BLaER1 (cell line): ENCODE measurements around the gene JADE2.
"Not testable (repeated sequence)": the region's sequence is repeated elsewhere in the genome, so short reads cannot be mapped to it uniquely, and the experiment has no call there.

Experiments
- H3K27ac ChIP-seq: shearing (Covaris generic); formaldehyde crosslinking; 2 replicates; pipeline ENCODE4 v1.8.1; 2022
- H3K27me3 ChIP-seq: shearing (Covaris generic); formaldehyde crosslinking; 2 replicates; pipeline ENCODE4 v1.8.1; 2022
- H3K36me3 ChIP-seq: shearing (Covaris generic); formaldehyde crosslinking; 2 replicates; pipeline ENCODE4 v1.8.1; 2022
- H3K4me1 ChIP-seq: shearing (Covaris generic); formaldehyde crosslinking; 2 replicates; pipeline ENCODE4 v1.8.1; 2022
- H3K4me2 ChIP-seq: shearing (Covaris generic); formaldehyde crosslinking; 2 replicates; pipeline ENCODE4 v1.8.1; 2022
- H3K4me3 ChIP-seq: shearing (Covaris generic); formaldehyde crosslinking; 2 replicates; pipeline ENCODE4 v1.8.1; 2022
- H3K9ac ChIP-seq: shearing (Covaris generic); formaldehyde crosslinking; 2 replicates; pipeline ENCODE4 v1.8.1; 2022
- H3K9me3 ChIP-seq: shearing (Covaris generic); formaldehyde crosslinking; 2 replicates; pipeline ENCODE4 v1.8.1; 2022
- H4K20me1 ChIP-seq: shearing (Covaris generic); formaldehyde crosslinking; 2 replicates; pipeline ENCODE4 v1.8.1; 2022
- Cebpa-rat ChIP-seq: shearing (Covaris generic); IDR thresholded peaks from 2 replicates; pipeline ENCODE4 v1.8.1; 2022

The JADE2 gene

GRCh38 chr5:134507452-134507851 lies 18.0 kb upstream of the JADE2 start:
- Histone ChIP-seq H3K4me3 (no peak overlapping the region), H3K4me2 (no peak overlapping the region), H3K27me3 (no peaks in the 10 kb centered on the region), H3K9me3 (no peaks in the 10 kb centered on the region), H3K27ac (no peak overlapping the region), H3K4me1 (peaks cover 48% of the 10 kb centered on the region), H3K36me3 (no peaks in the 10 kb centered on the region), H3K9ac (no peak overlapping the region), H4K20me1 (no peaks in the 10 kb centered on the region)
- no peak for TF ChIP-seq Cebpa-rat

- no peaks in the 10 kb centered on the region for H3K9me3 ChIP-seq
- no peak overlapping the region for H3K4me2 ChIP-seq
- H3K27me3 ChIP-seq = no peaks in the 10 kb centered on the region
- H3K36me3 ChIP-seq = no peaks in the 10 kb centered on the region
- H3K9ac ChIP-seq = no peak overlapping the region
- H3K4me1 ChIP-seq = peaks cover 39% of the 10 kb centered on the region
- H4K20me1 ChIP-seq = no peaks in the 10 kb centered on the region
- no peak overlapping the region for H3K4me3 ChIP-seq
- no peak overlapping the region for H3K27ac ChIP-seq
- TF ChIP-seq Cebpa-rat = no peak
Measured at GRCh38 chr5:134508521-134509195, 16.8 kb upstream of the JADE2 start.

- Histone ChIP-seq H3K36me3 (no peaks in the 10 kb centered on the region), H3K4me1 (peaks cover 37% of the 10 kb centered on the region), H3K4me2 (no peak overlapping the region)
Measured at GRCh38 chr5:134509308-134510040, 16.0 kb upstream of the JADE2 start.

GRCh38 chr5:134510970-134511795 lies 14.3 kb upstream of the JADE2 start:
- Histone ChIP-seq H3K4me2 (no peak overlapping the region), H3K27me3 (no peaks in the 10 kb centered on the region), H3K9me3 (no peaks in the 10 kb centered on the region), H3K36me3 (no peaks in the 10 kb centered on the region), H3K9ac (no peak overlapping the region), H3K4me3 (no peak overlapping the region), H3K4me1 (peaks cover 21% of the 10 kb centered on the region), H3K27ac (no peak overlapping the region), H4K20me1 (no peaks in the 10 kb centered on the region)
- no peak for TF ChIP-seq Cebpa-rat

More at GRCh38 chr5:134509308-134510040, 16.0 kb upstream of the JADE2 start:
- no peak for TF ChIP-seq Cebpa-rat
- H3K4me3 ChIP-seq = no peak overlapping the region
- no peaks in the 10 kb centered on the region for H3K9me3 ChIP-seq
- no peaks in the 10 kb centered on the region for H3K27me3 ChIP-seq
- no peak overlapping the region for H3K9ac ChIP-seq
- no peaks in the 10 kb centered on the region for H4K20me1 ChIP-seq
- no peak overlapping the region for H3K27ac ChIP-seq

GRCh38 chr5:134511796-134512660 lies 13.4 kb upstream of the JADE2 start:
- Histone ChIP-seq H3K36me3 (no peaks in the 10 kb centered on the region), H3K27ac (no peak overlapping the region), H4K20me1 (no peaks in the 10 kb centered on the region), H3K4me2 (no peak overlapping the region), H3K9ac (no peak overlapping the region), H3K9me3 (no peaks in the 10 kb centered on the region), H3K4me3 (no peak overlapping the region), H3K27me3 (no peaks in the 10 kb centered on the region), H3K4me1 (peaks cover 15% of the 10 kb centered on the region)
- TF ChIP-seq Cebpa-rat = no peak

GRCh38 chr5:134512661-134512999 lies 12.8 kb upstream of the JADE2 start:
- Histone ChIP-seq H3K4me2 (no peak overlapping the region), H3K27me3 (no peaks in the 10 kb centered on the region), H3K36me3 (no peaks in the 10 kb centered on the region), H3K9ac (no peak overlapping the region), H3K9me3 (no peaks in the 10 kb centered on the region), H3K4me3 (no peak overlapping the region), H3K27ac (no peak overlapping the region), H4K20me1 (no peaks in the 10 kb centered on the region), H3K4me1 (peaks cover 15% of the 10 kb centered on the region)
- TF ChIP-seq Cebpa-rat = no peak

GRCh38 chr5:134515801-134516200 lies 9.7 kb upstream of the JADE2 start:
- Histone ChIP-seq H3K4me1 (peaks cover 15% of the 10 kb centered on the region), H3K27me3 (no peaks in the 10 kb centered on the region), H3K27ac (no peak overlapping the region), H3K4me3 (no peak overlapping the region), H3K36me3 (no peaks in the 10 kb centered on the region), H3K9ac (no peak overlapping the region), H3K4me2 (no peak overlapping the region), H3K9me3 (no peaks in the 10 kb centered on the region), H4K20me1 (no peaks in the 10 kb centered on the region)
- no peak for TF ChIP-seq Cebpa-rat

- H3K4me1 ChIP-seq = peaks cover 15% of the 10 kb centered on the region
- not testable (repeated sequence) for H3K4me3 ChIP-seq, H3K27me3 ChIP-seq, H3K9ac ChIP-seq, H4K20me1 ChIP-seq, H3K4me2 ChIP-seq, H3K9me3 ChIP-seq, H3K27ac ChIP-seq, H3K36me3 ChIP-seq
Measured at GRCh38 chr5:134516984-134517383, 8.5 kb upstream of the JADE2 start.

GRCh38 chr5:134517553-134517952 lies 7.9 kb upstream of the JADE2 start:
- Histone ChIP-seq H3K4me2 (no peak overlapping the region), H3K4me3 (no peak overlapping the region), H3K36me3 (no peaks in the 10 kb centered on the region), H3K9me3 (no peaks in the 10 kb centered on the region), H3K27me3 (no peaks in the 10 kb centered on the region), H3K4me1 (peaks cover 10% of the 10 kb centered on the region), H3K9ac (no peak overlapping the region), H4K20me1 (no peaks in the 10 kb centered on the region), H3K27ac (no peak overlapping the region)
- TF ChIP-seq Cebpa-rat = no peak
